ENCODE results near the gene R3HDM2. TPM values are rescaled to one million over a fixed set of nuclear protein-coding genes. Genes with fewer than 3 reads are reported as not detected.
"Not testable (repeated sequence)": the region's sequence is repeated elsewhere in the genome, so short reads cannot be mapped to it uniquely, and the experiment has no call there.

R3HDM2 gene
- total and polyA plus RNA-seq, 2 of the 13 experiments (the other 11 are each of a cell fraction or from before 2014, with no cell fraction given): 11.1 to 23.5 TPM

- TF ChIP-seq NCOA2 (CRISPR knock-in tag; IDR thresholded peaks at IDR 0.05) (no peak), NFKBIZ (CRISPR knock-in tag; IDR thresholded peaks at IDR 0.05) (no peak), THAP11 (CRISPR knock-in tag; IDR thresholded peaks at IDR 0.05) (no peak), NFE2 (CRISPR knock-in tag; IDR thresholded peaks at IDR 0.05) (no peak)
Measured at GRCh38 chr12:57415088-57415487, 15.8 kb downstream of the R3HDM2 start (continued).

- H3K27me3 ChIP-seq (ENCODE audit: control insufficient read depth in 1 of 2, insufficient read depth in 2 of 2, low read length in 2 of 2); DNase-seq (ENCODE audit: low spot score); H4K20me1 ChIP-seq (ENCODE audit: insufficient read depth, low read length); H3K9ac ChIP-seq (ENCODE audit: insufficient read depth, low read depth, low read length); H3K4me2 ChIP-seq (ENCODE audit: low read depth, low read length); H3K36me3 ChIP-seq (replicated peaks in 1 of 2; ENCODE audit: control insufficient read depth in 1 of 2, insufficient read depth in 2 of 2, low read length in 2 of 2); H3K27ac ChIP-seq (ENCODE audit: extremely low read length, insufficient read depth, low read length); H3K79me2 ChIP-seq (ENCODE audit: insufficient read depth, low read length); in situ Hi-C loops (cut with HindIII; ENCODE audit: extremely low pct_ligation_motif_present, low pct_unique_long_range_greater_than_20kb); H3K4me1 ChIP-seq (ENCODE audit: insufficient read depth, low read length); H3K9me3 ChIP-seq (ENCODE audit: low read length); ATAC-seq; CTCF ChIA-PET (ENCODE audit: low intra/inter-chr PET ratio, low total read pairs); H3K4me3 ChIP-seq (replicated peaks in 1 of 3; ENCODE audit: insufficient read depth in 1 of 3, low read depth in 2 of 3, low read length in 3 of 3); H2AFZ ChIP-seq (ENCODE audit: low read length); intact Hi-C loops (cut with micrococcal nuclease; ENCODE audit: unreplicated experiment); FAIRE-seq; BruUV-seq (replicated peaks): not testable (repeated sequence)
- POLR2A ChIA-PET: interaction anchor here (0.6 kb wide), 1 partner anchor 42 kb away, joined by 3 read pairs; no protein-coding TSS in a partner anchor
- 86% methylated on average over 6 of the region's 6 CpGs for WGBS (ENCODE audit: low lambda C conversion rate)
Measured at GRCh38 chr12:57414160-57414559, 16.7 kb downstream of the R3HDM2 start.

GRCh38 chr12:57410534-57410933 is 20.3 kb downstream of the R3HDM2 start:
- no peaks in the 10 kb centered on the region for H3K79me2 ChIP-seq (ENCODE audit: insufficient read depth, low read length)
- no peak overlapping the region for H3K27ac ChIP-seq (ENCODE audit: extremely low read length, insufficient read depth, low read length)
- TF ChIP-seq ZNF382 (CRISPR knock-in tag; IDR thresholded peaks at IDR 0.05; ENCODE audit: borderline replicate concordance) (no peak), PHF5A (CRISPR knock-in tag; IDR thresholded peaks at IDR 0.05; ENCODE audit: low read depth, unreplicated experiment) (no peak), ZUFSP (CRISPR knock-in tag; IDR thresholded peaks at IDR 0.05; ENCODE audit: borderline replicate concordance) (no peak), PRDM4 (CRISPR knock-in tag; IDR thresholded peaks at IDR 0.05; ENCODE audit: borderline replicate concordance) (no peak), HCFC1 (IDR thresholded peaks at IDR 0.05; ENCODE audit: low read depth, low read length) (no peak), MED13 (CRISPR knock-in tag; IDR thresholded peaks at IDR 0.05) (no peak), U2AF2 (IDR thresholded peaks at IDR 0.05; ENCODE audit: low read depth, low read length) (no peak), ZNF879 (CRISPR knock-in tag; IDR thresholded peaks at IDR 0.05) (no peak), NFKBIZ (CRISPR knock-in tag; IDR thresholded peaks at IDR 0.05) (no peak), SNAI1 (CRISPR knock-in tag; IDR thresholded peaks at IDR 0.05; ENCODE audit: borderline replicate concordance) (no peak)
- intact Hi-C loops (cut with micrococcal nuclease; ENCODE audit: unreplicated experiment): no loop called here
- ChIA-PET CTCF (ENCODE audit: low intra/inter-chr PET ratio, low total read pairs) (no interaction called here), POLR2A (no interaction called here)
- DNase-seq (ENCODE audit: low spot score) (no peak), ATAC-seq (no peak), FAIRE-seq (no peak)
- in situ Hi-C loops (cut with HindIII; ENCODE audit: extremely low pct_ligation_motif_present, low pct_unique_long_range_greater_than_20kb): no loop called here
- no peak overlapping the region for H3K4me2 ChIP-seq (ENCODE audit: low read depth, low read length)
- no peaks in the 10 kb centered on the region for H3K27me3 ChIP-seq (ENCODE audit: control insufficient read depth in 1 of 2, insufficient read depth in 2 of 2, low read length in 2 of 2)
- no peak overlapping the region for H3K9ac ChIP-seq (ENCODE audit: insufficient read depth, low read depth, low read length)
- no peaks in the 10 kb centered on the region for H3K4me1 ChIP-seq (ENCODE audit: insufficient read depth, low read length)
- BruUV-seq (replicated peaks): no TSS peak
- no peaks in the 10 kb centered on the region for H3K9me3 ChIP-seq (ENCODE audit: low read length)
- H3K36me3 ChIP-seq (replicated peaks in 1 of 2; ENCODE audit: control insufficient read depth in 1 of 2, insufficient read depth in 2 of 2, low read length in 2 of 2): no peaks in the 10 kb centered on the region
- H2AFZ ChIP-seq (ENCODE audit: low read length): no peak overlapping the region
- H4K20me1 ChIP-seq (ENCODE audit: insufficient read depth, low read length): no peaks in the 10 kb centered on the region
- WGBS (ENCODE audit: low lambda C conversion rate): 95% methylated on average over 4 of the region's 4 CpGs
- H3K4me3 ChIP-seq (replicated peaks in 1 of 3; ENCODE audit: insufficient read depth in 1 of 3, low read depth in 2 of 3, low read length in 3 of 3): no peak overlapping the region
